ENCODE measurements around the gene VEZT.

GRCh38 chr12:95325501-95325900 lies 107.9 kb downstream of the VEZT start:
- TF ChIP-seq, protein P1, sequence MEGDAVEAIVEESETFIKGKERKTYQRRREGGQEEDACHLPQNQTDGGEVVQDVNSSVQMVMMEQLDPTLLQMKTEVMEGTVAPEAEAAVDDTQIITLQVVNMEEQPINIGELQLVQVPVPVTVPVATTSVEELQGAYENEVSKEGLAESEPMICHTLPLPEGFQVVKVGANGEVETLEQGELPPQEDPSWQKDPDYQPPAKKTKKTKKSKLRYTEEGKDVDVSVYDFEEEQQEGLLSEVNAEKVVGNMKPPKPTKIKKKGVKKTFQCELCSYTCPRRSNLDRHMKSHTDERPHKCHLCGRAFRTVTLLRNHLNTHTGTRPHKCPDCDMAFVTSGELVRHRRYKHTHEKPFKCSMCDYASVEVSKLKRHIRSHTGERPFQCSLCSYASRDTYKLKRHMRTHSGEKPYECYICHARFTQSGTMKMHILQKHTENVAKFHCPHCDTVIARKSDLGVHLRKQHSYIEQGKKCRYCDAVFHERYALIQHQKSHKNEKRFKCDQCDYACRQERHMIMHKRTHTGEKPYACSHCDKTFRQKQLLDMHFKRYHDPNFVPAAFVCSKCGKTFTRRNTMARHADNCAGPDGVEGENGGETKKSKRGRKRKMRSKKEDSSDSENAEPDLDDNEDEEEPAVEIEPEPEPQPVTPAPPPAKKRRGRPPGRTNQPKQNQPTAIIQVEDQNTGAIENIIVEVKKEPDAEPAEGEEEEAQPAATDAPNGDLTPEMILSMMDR (IDR thresholded peaks at IDR 0.05; ENCODE audit: low read length), result no peak
- no peak for TF ChIP-seq EZH2 (IDR thresholded peaks at IDR 0.05; ENCODE audit: borderline replicate concordance, low read length)

Measured in OCI-LY1 (cell line).